OCI-LY3 (cell line): ENCODE results near the gene CEP76.

Source experiments
- H2AFZ ChIP-seq: fragments of 200-600, 300-600 bp; shearing (Covaris generic); 2 replicates; pipeline ENCODE4 v1.6.0; 2014; ENCODE audit warnings: antibody characterized with exemption, low read depth, low read length
- H3K27ac ChIP-seq: fragments of 200-600, 300-600 bp; sonication (generic); 2 replicates; pipeline ENCODE4 v1.5.1; 2014; ENCODE audit warnings: mild to moderate bottlenecking, low read length, moderate library complexity, mixed read lengths
- H3K27me3 ChIP-seq: fragments of 200-600, 300-600 bp; sonication (generic); 2 replicates; pipeline ENCODE4 v1.6.1; 2014; ENCODE audit warnings: low read depth, low read length, mixed read lengths
- H3K36me3 ChIP-seq: fragments of 200-600, 300-600 bp; sonication (generic); replicated peaks from 2 replicates; pipeline ENCODE3; 2014; ENCODE audit warnings: low read depth, low read length, mixed read lengths
- H3K4me1 ChIP-seq: fragments of 300-600, 200-600 bp; sonication (generic); 2 replicates; pipeline ENCODE4 v1.6.1; 2014; ENCODE audit warnings: low read length, mixed read lengths
- H3K4me2 ChIP-seq: fragments of 200-600, 300-600 bp; sonication (generic); 2 replicates; pipeline ENCODE4 v1.6.1; 2014; ENCODE audit warnings: low read length, mixed read lengths
- H3K4me3 ChIP-seq: fragments of 300-600, 200-600 bp; sonication (generic); 2 replicates; pipeline ENCODE4 v1.5.1; 2014; ENCODE audit warnings: antibody characterized with exemption, mild to moderate bottlenecking, low read length, moderate library complexity
- H3K79me2 ChIP-seq: fragments of 300-600, 200-600 bp; shearing (Covaris generic); 2 replicates; pipeline ENCODE4 v1.6.1; 2014; ENCODE audit warnings: mild to moderate bottlenecking, low read length, mixed read lengths
- H3K9ac ChIP-seq: fragments of 300-600, 200-600 bp; shearing (Covaris generic); 2 replicates; pipeline ENCODE4 v1.6.0; 2014; ENCODE audit warnings: mild to moderate bottlenecking, low read length, moderate library complexity
- H3K9me3 ChIP-seq: fragments of 200-600, 300-600 bp; shearing (Covaris generic); 2 replicates; pipeline ENCODE4 v1.6.1; 2014; ENCODE audit warnings: low read length, mixed read lengths; ENCODE audit not compliant: insufficient read depth
- H4K20me1 ChIP-seq: fragments of 200-600, 300-600 bp; sonication (generic); 2 replicates; pipeline ENCODE4 v1.6.1; 2016; ENCODE audit warnings: low read length, mixed read lengths; ENCODE audit not compliant: insufficient read depth
- EZH2phosphoT487 ChIP-seq: fragments of 200-600 bp; shearing (Covaris generic); IDR thresholded peaks from 2 replicates; pipeline ENCODE4 v1.6.1; 2018; ENCODE audit warnings: antibody characterized with exemption, mixed run types, low read depth
- TF ChIP-seq, protein P1 (sequence below): fragments of 200-600, 300-600 bp; sonication (generic); IDR thresholded peaks from 2 replicates; pipeline ENCODE4 v1.5.1; 2014; ENCODE audit warnings: antibody characterized with exemption, low read length, low read depth

CEP76 gene, protein sequence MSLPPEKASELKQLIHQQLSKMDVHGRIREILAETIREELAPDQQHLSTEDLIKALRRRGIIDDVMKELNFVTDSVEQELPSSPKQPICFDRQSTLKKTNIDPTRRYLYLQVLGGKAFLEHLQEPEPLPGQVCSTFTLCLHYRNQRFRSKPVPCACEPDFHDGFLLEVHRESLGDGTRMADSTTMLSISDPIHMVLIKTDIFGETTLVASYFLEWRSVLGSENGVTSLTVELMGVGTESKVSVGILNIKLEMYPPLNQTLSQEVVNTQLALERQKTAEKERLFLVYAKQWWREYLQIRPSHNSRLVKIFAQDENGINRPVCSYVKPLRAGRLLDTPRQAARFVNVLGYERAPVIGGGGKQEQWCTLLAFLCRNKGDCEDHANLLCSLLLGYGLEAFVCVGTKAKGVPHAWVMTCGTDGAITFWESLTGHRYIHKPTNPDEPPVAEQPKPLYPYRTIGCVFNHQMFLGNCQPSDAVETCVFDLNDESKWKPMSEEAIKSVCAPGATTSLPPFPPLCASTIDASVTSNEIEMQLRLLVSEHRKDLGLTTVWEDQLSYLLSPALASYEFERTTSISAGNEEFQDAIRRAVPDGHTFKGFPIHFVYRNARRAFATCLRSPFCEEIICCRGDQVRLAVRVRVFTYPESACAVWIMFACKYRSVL

DNA sequence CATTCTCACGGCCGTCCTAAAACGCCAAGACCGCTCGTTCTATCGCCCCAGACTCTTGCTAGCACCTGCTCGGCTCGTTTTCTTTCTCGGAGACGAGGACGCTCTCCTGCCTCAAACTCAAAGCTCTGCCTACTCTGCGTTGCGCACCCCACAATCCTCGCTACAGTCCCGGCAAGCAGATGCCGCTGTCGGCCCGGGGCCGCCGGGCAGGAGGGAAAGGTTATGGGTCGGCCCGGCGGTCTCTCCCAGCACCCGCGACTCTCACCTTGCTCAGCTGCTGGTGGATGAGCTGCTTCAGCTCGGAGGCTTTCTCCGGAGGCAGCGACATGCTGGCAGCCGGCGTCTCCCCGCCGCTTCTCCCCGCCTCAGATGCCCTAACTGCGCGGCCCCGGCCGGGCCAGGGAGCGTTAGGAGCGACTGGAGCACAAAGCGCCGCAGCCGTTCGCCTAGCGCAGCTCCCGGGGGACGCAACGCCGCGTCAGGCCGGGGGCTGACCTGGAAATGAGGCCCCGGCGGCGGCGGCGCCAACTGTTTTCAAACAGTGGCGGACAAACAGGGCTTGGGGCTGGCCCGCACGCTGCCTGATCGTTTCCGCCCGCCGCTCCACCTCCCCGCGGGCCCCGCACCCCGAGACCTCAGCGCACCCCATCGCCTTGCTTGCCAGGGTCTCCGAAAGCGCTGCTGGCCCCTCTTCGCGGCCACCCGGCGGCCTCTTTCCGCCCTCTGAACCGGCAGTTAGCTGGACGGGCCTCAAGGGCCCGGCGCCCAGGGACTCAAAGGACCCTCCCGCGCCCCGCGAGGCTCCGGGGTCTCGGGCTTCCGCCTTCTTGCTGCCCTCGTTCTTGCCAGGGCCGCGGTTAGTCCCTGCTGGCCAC lies at the start of gene CEP76, which contains the start of gene PSMG2:
Gene CEP76, minus strand, starts transcription at position 503 of the 875 bp plus-strand sequence. Its CDS starts 175 bp downstream, at position 328.
Gene PSMG2, plus strand, starts transcription at position 822 of the 875 bp plus-strand sequence. CDS start 66 bp downstream, outside the sequence.
- H3K27me3 ChIP-seq, result no peaks in the 10 kb centered on the region
- no peak for TF ChIP-seq EZH2phosphoT487
- TF ChIP-seq, protein P1, sequence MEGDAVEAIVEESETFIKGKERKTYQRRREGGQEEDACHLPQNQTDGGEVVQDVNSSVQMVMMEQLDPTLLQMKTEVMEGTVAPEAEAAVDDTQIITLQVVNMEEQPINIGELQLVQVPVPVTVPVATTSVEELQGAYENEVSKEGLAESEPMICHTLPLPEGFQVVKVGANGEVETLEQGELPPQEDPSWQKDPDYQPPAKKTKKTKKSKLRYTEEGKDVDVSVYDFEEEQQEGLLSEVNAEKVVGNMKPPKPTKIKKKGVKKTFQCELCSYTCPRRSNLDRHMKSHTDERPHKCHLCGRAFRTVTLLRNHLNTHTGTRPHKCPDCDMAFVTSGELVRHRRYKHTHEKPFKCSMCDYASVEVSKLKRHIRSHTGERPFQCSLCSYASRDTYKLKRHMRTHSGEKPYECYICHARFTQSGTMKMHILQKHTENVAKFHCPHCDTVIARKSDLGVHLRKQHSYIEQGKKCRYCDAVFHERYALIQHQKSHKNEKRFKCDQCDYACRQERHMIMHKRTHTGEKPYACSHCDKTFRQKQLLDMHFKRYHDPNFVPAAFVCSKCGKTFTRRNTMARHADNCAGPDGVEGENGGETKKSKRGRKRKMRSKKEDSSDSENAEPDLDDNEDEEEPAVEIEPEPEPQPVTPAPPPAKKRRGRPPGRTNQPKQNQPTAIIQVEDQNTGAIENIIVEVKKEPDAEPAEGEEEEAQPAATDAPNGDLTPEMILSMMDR, result no peak

DNA sequence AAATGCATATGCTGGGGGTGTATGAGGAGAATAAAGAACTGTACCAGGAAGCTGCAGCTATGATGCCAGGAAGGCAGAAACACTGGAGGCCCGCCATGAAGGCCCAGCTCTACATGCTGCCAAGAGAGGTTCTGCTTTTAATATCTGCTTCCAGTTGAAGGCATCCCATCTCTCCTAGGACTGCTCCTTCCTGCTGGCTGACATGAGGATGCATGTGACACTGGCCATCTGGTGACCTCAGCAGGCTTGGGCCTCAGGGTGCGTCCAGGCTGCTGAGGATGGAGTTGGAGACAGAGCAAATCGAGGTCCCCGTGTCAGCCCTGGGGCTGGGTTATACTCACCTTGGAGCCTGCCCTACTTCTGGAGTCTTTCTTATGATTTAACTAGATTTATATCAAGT lies 49.4 kb upstream of the CEP76 start:
- TF ChIP-seq EZH2phosphoT487, result no peak
- TF ChIP-seq, protein P1, result no peak
- H3K79me2 ChIP-seq, result no peaks in the 10 kb centered on the region
- no peak overlapping the region for H3K9ac ChIP-seq
- no peak overlapping the region for H3K27ac ChIP-seq
- H3K36me3 ChIP-seq, result no peaks in the 10 kb centered on the region
- no peak overlapping the region for H3K4me2 ChIP-seq
- no peaks in the 10 kb centered on the region for H3K27me3 ChIP-seq
- no peak overlapping the region for H2AFZ ChIP-seq
- no peak overlapping the region for H3K4me3 ChIP-seq
- H3K4me1 ChIP-seq, result peaks cover 3% of the 10 kb centered on the region; the same call in 1 of the 2 replicates
- H4K20me1 ChIP-seq, result no peaks in the 10 kb centered on the region
- H3K9me3 ChIP-seq, result no peaks in the 10 kb centered on the region

More for the DNA sequence above, at the start of gene CEP76, which contains the start of gene PSMG2:
- H3K4me3 ChIP-seq, result peak within 1 kb of the TSS; percentile 85
- peak within 1 kb of the TSS; percentile 77 for H3K27ac ChIP-seq
- peak within 1 kb of the TSS; percentile 89 for H2AFZ ChIP-seq
- peak within 1 kb of the TSS; percentile 72 for H3K4me2 ChIP-seq
- no peaks in the 10 kb centered on the region for H3K9me3 ChIP-seq
- H3K4me1 ChIP-seq, result peaks cover 24% of the 10 kb centered on the region
- peak within 1 kb of the TSS; percentile 88 for H3K9ac ChIP-seq
- H3K79me2 ChIP-seq, result peaks cover 72% of the 10 kb centered on the region
- H3K36me3 ChIP-seq, result peaks cover 28% of the 10 kb centered on the region
- H4K20me1 ChIP-seq, result peaks cover 8% of the 10 kb centered on the region; the same call in 1 of the 2 replicates

DNA sequence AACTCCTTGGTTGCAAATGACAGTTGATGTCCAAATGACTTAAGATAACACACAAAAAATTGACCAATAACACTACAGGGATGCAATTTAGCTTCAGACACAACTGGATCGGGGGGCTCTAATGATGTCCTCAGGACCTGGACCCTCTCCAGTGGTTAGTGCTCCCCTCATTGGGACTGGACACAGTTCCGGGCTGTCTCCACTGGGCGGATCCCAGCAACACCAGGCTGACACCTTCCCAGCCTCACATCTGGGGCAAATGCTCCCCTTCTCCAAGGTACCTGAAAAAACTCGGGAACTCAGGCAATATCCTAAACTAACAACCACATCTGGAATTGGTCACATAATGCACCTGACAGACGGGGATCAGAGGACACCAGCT lies 49.0 kb upstream of the CEP76 start:
- Histone ChIP-seq H3K27me3 (no peaks in the 10 kb centered on the region), H3K9me3 (no peaks in the 10 kb centered on the region), H3K36me3 (no peaks in the 10 kb centered on the region), H2AFZ (no peak overlapping the region), H3K9ac (no peak overlapping the region), H3K4me1 (peaks cover 3% of the 10 kb centered on the region; the same call in 1 of the 2 replicates), H3K79me2 (no peaks in the 10 kb centered on the region), H3K4me3 (no peak overlapping the region), H3K27ac (no peak overlapping the region), H4K20me1 (no peaks in the 10 kb centered on the region), H3K4me2 (no peak overlapping the region)
- TF ChIP-seq EZH2phosphoT487, result no peak
- TF ChIP-seq, protein P1, result no peak
